ENCODE measurements around the gene MSL1. TPM values are rescaled to one million over a fixed set of nuclear protein-coding genes. Genes with fewer than 3 reads are reported as not detected.

The MSL1 gene
- total and polyA plus RNA-seq, 2 experiments from 2014 or later: 26.7 to 81.6 TPM

DNA sequence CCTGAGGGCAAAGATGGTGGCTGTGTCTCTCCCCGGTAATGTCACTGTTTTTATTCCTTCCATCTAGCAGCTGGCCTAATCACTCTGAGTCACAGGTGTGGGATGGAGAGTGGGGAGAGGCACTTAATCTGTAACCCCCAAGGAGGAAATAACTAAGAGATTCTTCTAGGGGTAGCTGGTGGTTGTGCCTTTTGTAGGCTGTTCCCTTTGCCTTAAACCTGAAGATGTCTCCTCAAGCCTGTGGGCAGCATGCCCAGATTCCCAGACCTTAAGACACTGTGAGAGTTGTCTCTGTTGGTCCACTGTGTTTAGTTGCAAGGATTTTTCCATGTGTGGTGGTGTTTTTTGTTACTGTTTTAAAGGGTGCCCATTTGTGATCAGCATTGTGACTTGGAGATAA is 50.0 kb downstream of the MSL1 start:
- H4K20me1 ChIP-seq (ENCODE audit: insufficient read depth, poor library complexity, severe bottlenecking): no peaks in the 10 kb centered on the region
- H3K27me3 ChIP-seq: no peaks in the 10 kb centered on the region
- WGBS (ENCODE audit: low lambda C conversion rate, missing lambda C conversion rate): 79% methylated on average over 1 of the region's 1 CpG
- H3K27ac ChIP-seq: no peak overlapping the region
- peaks cover 3% of the 10 kb centered on the region for H3K4me1 ChIP-seq (ENCODE audit: insufficient read depth)
- no peaks in the 10 kb centered on the region for H3K36me3 ChIP-seq (replicated peaks; ENCODE audit: insufficient read depth, low read depth)
- H3K79me2 ChIP-seq: no peaks in the 10 kb centered on the region
- no peak for DNase-seq (ENCODE audit: low spot score)
- TF ChIP-seq EZH2phosphoT487 (IDR thresholded peaks at IDR 0.05; ENCODE audit: low read depth, severe bottlenecking, unreplicated experiment): no peak
- no peak for TF ChIP-seq EZH2 (IDR thresholded peaks at IDR 0.05; ENCODE audit: borderline replicate concordance)
- TF ChIP-seq, protein P1, sequence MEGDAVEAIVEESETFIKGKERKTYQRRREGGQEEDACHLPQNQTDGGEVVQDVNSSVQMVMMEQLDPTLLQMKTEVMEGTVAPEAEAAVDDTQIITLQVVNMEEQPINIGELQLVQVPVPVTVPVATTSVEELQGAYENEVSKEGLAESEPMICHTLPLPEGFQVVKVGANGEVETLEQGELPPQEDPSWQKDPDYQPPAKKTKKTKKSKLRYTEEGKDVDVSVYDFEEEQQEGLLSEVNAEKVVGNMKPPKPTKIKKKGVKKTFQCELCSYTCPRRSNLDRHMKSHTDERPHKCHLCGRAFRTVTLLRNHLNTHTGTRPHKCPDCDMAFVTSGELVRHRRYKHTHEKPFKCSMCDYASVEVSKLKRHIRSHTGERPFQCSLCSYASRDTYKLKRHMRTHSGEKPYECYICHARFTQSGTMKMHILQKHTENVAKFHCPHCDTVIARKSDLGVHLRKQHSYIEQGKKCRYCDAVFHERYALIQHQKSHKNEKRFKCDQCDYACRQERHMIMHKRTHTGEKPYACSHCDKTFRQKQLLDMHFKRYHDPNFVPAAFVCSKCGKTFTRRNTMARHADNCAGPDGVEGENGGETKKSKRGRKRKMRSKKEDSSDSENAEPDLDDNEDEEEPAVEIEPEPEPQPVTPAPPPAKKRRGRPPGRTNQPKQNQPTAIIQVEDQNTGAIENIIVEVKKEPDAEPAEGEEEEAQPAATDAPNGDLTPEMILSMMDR (IDR thresholded peaks at IDR 0.05; ENCODE audit: poor library complexity): no peak
- H2AFZ ChIP-seq: no peak overlapping the region
- H3K4me3 ChIP-seq: no peak overlapping the region
- no peak overlapping the region for H3K4me2 ChIP-seq
- H3K9me3 ChIP-seq (ENCODE audit: low read depth): no peaks in the 10 kb centered on the region
- no peaks in the 10 kb centered on the region for H3K9me2 ChIP-seq (replicated peaks; ENCODE audit: insufficient read depth)

DNA sequence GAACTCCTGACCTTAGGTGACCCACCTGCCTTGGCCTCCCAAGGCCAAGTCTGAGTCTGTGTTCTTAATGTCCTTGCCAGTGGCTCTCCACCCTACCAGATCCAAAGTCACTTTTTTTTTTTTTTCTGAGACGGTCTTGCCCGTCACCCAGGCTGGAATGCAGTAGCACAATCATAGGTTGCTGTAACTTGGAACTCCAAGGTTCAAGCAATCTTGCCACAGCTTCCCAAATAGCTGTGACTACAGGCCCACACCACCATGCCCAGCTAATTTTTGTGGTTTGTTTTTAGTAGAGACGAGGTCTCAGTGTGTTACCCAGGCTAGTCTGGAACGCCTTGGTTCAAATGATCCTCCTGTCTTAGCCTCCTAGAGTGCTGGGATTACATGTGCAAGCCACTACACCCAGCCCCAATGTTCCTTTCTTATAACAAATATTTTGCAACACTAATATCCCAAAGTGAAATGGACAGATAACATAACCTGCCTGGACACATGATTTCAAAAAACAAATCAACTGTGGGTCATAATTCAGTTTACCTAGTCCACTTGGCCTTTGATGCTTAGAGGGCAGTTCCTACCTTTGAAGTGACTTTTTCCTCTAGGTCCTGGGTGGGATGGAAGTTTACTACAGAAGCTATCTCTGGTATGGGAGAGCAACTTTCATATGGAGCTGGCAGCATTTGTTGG is 51.5 kb downstream of the MSL1 start:
- WGBS (ENCODE audit: low lambda C conversion rate, missing lambda C conversion rate): 94% methylated on average over 4 of the region's 4 CpGs
- no peak for DNase-seq (ENCODE audit: low spot score)
- H3K4me2 ChIP-seq: no peak overlapping the region
- H3K9me2 ChIP-seq (replicated peaks; ENCODE audit: insufficient read depth): no peaks in the 10 kb centered on the region
- no peaks in the 10 kb centered on the region for H3K79me2 ChIP-seq
- no peak overlapping the region for H3K27ac ChIP-seq
- H3K4me3 ChIP-seq: no peak overlapping the region
- no peaks in the 10 kb centered on the region for H3K36me3 ChIP-seq (replicated peaks; ENCODE audit: insufficient read depth, low read depth)
- H3K9me3 ChIP-seq (ENCODE audit: low read depth): no peaks in the 10 kb centered on the region
- H2AFZ ChIP-seq: no peak overlapping the region
- no peaks in the 10 kb centered on the region for H4K20me1 ChIP-seq (ENCODE audit: insufficient read depth, poor library complexity, severe bottlenecking)
- no peaks in the 10 kb centered on the region for H3K27me3 ChIP-seq
- TF ChIP-seq EZH2 (IDR thresholded peaks at IDR 0.05; ENCODE audit: borderline replicate concordance) (no peak), EZH2phosphoT487 (IDR thresholded peaks at IDR 0.05; ENCODE audit: low read depth, severe bottlenecking, unreplicated experiment) (no peak)
- H3K4me1 ChIP-seq (ENCODE audit: insufficient read depth): peaks cover 9% of the 10 kb centered on the region

DNA sequence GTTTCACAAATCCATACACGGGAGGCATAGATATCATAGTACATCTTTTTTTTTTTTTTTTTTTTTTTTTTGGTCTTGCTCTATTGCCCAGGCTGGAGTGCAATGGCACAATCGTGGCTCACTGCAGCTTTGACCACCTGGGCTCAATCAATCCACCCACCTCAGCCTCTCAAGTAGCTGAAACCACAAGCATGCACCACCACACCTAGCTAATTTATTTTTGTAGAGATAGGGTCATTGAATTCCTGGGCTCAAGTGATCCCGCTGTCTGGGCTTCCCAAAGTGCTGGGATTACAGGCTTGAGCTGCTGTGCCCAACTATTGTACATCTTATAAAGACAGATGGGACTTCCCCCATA is 52.0 kb downstream of the MSL1 start:
- WGBS (ENCODE audit: low lambda C conversion rate, missing lambda C conversion rate): 93% methylated on average over 3 of the region's 3 CpGs
- DNase-seq (ENCODE audit: low spot score): no peak
- H3K27ac ChIP-seq: no peak overlapping the region
- no peaks in the 10 kb centered on the region for H4K20me1 ChIP-seq (ENCODE audit: insufficient read depth, poor library complexity, severe bottlenecking)
- no peak overlapping the region for H3K4me3 ChIP-seq
- H3K79me2 ChIP-seq: no peaks in the 10 kb centered on the region
- no peaks in the 10 kb centered on the region for H3K36me3 ChIP-seq (replicated peaks; ENCODE audit: insufficient read depth, low read depth)
- H3K9me2 ChIP-seq (replicated peaks; ENCODE audit: insufficient read depth): no peaks in the 10 kb centered on the region
- H3K9me3 ChIP-seq (ENCODE audit: low read depth): no peaks in the 10 kb centered on the region
- no peaks in the 10 kb centered on the region for H3K27me3 ChIP-seq
- no peak overlapping the region for H3K4me2 ChIP-seq
- TF ChIP-seq, protein P1 (IDR thresholded peaks at IDR 0.05; ENCODE audit: poor library complexity): no peak
- no peak for TF ChIP-seq EZH2phosphoT487 (IDR thresholded peaks at IDR 0.05; ENCODE audit: low read depth, severe bottlenecking, unreplicated experiment)
- no peak for TF ChIP-seq EZH2 (IDR thresholded peaks at IDR 0.05; ENCODE audit: borderline replicate concordance)
- peaks cover 10% of the 10 kb centered on the region for H3K4me1 ChIP-seq (ENCODE audit: insufficient read depth)
- no peak overlapping the region for H2AFZ ChIP-seq

DNA sequence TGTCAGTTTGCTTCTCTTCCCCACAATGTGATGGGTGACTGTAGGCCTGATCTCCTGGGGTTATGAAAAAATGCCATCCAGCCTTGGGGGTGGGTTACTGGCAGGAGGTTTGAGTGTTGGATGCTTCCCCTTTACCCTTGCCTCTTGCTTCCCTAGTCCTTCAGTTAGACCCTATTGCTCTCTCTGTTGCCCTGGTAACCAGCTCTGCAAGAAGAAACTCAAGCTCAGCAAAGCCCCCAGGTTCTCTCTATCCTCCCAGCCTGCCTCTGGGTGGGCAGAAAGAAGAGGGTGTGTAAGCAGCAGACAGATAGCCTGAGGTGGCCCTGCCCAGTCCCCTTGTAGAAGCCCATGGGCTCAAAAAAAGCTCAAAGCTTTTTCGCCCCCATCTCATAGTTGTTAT is 52.7 kb downstream of the MSL1 start:
- H3K4me2 ChIP-seq: no peak overlapping the region
- H3K36me3 ChIP-seq (replicated peaks; ENCODE audit: insufficient read depth, low read depth): no peaks in the 10 kb centered on the region
- H3K79me2 ChIP-seq: no peaks in the 10 kb centered on the region

More for the DNA sequence above, 52.7 kb downstream of the MSL1 start:
- Histone ChIP-seq H3K9me2 (replicated peaks; ENCODE audit: insufficient read depth) (no peaks in the 10 kb centered on the region), H3K9me3 (ENCODE audit: low read depth) (no peaks in the 10 kb centered on the region), H3K27me3 (no peaks in the 10 kb centered on the region), H3K4me1 (ENCODE audit: insufficient read depth) (peaks cover 10% of the 10 kb centered on the region), H2AFZ (no peak overlapping the region), H3K27ac (no peak overlapping the region), H3K4me3 (no peak overlapping the region), H4K20me1 (ENCODE audit: insufficient read depth, poor library complexity, severe bottlenecking) (no peaks in the 10 kb centered on the region)
- no peak for DNase-seq (ENCODE audit: low spot score)
- TF ChIP-seq EZH2 (IDR thresholded peaks at IDR 0.05; ENCODE audit: borderline replicate concordance): no peak
- TF ChIP-seq, protein P1 (IDR thresholded peaks at IDR 0.05; ENCODE audit: poor library complexity): no peak
- no peak for TF ChIP-seq EZH2phosphoT487 (IDR thresholded peaks at IDR 0.05; ENCODE audit: low read depth, severe bottlenecking, unreplicated experiment)
- 100% methylated on average over 1 of the region's 1 CpG for WGBS (ENCODE audit: low lambda C conversion rate, missing lambda C conversion rate)

Measured in hepatocyte (in vitro differentiated cells).